Caco-2 (cell line): Measurements from ENCODE around the gene NDUFAB1. TPM values are rescaled to one million over a fixed set of nuclear protein-coding genes. Genes with fewer than 3 reads are reported as not detected.
"Not testable (repeated sequence)": the region's sequence is repeated elsewhere in the genome, so short reads cannot be mapped to it uniquely, and the experiment has no call there.

Experiments
- BruUV-seq: library from RNA; stranded (reverse); fragments of 400-500 nt; replicated peaks from 2 replicates; lab custom pipeline; 2021; lab: Mats Ljungman, UMichigan
- CTCF ChIA-PET: fragments of 300-600 bp; sonication (Branson Sonifier 250); formaldehyde crosslinking; loops from one replicate; lab custom pipeline; 2022; ENCODE audit warnings: antibody characterized with exemption; lab: Charles Lee
- POLR2A ChIA-PET: fragments of 300-600 bp; sonication (Branson Sonifier 250); formaldehyde crosslinking; loops from one replicate; lab custom pipeline; 2022; ENCODE audit warnings: antibody characterized with exemption; lab: Charles Lee
- DNase-seq, 2 experiments: peaks; one replicate each; pipeline versions ENCODE4 v3.0.0 to v3.0.0-alpha.2; 2020 to 2022
- H3K27me3 ChIP-seq: replicated peaks from 2 replicates; pipeline ENCODE4 v1.6.0; 2011; ENCODE audit warnings: low read length; ENCODE audit not compliant: control insufficient read depth, insufficient read depth
- H3K36me3 ChIP-seq: 2 replicates; pipeline ENCODE4 v1.5.1; 2011; ENCODE audit warnings: low read length; ENCODE audit not compliant: control insufficient read depth, insufficient read depth
- H3K4me1 ChIP-seq: fragments of 250-450 bp; sonication (Bioruptor Pico); 2 replicates; pipeline ENCODE4 v1.5.1; 2020; ENCODE audit warnings: mild to moderate bottlenecking
- H3K4me3 ChIP-seq: 2 replicates; pipeline ENCODE4 v1.5.1; 2011; ENCODE audit warnings: low read depth, mild to moderate bottlenecking, control low read depth, low read length
- H3K9me3 ChIP-seq: fragments of 250-450 bp; sonication (Bioruptor Pico); 2 replicates; pipeline ENCODE4 v1.5.1; 2020; ENCODE audit warnings: mild to moderate bottlenecking, moderate library complexity
- H3K27ac Mint-ChIP-seq: one replicate; pipeline ENCODE4 v1.8.0; 2022; ENCODE audit warnings: mixed read lengths; ENCODE audit not compliant: unreplicated experiment
- H3K27me3 Mint-ChIP-seq: one replicate; pipeline ENCODE4 v1.8.0; 2022; ENCODE audit warnings: mixed read lengths; ENCODE audit not compliant: insufficient read depth, unreplicated experiment
- H3K36me3 Mint-ChIP-seq: one replicate; pipeline ENCODE4 v1.8.0; 2022; ENCODE audit warnings: mild to moderate bottlenecking, mixed read lengths; ENCODE audit not compliant: insufficient read depth, unreplicated experiment
- H3K4me1 Mint-ChIP-seq: one replicate; pipeline ENCODE4 v1.8.0; 2022; ENCODE audit warnings: low read depth, mixed read lengths; ENCODE audit not compliant: unreplicated experiment
- H3K4me3 Mint-ChIP-seq: one replicate; pipeline ENCODE4 v1.8.0; 2022; ENCODE audit warnings: mild to moderate bottlenecking, moderate library complexity, mixed read lengths; ENCODE audit not compliant: unreplicated experiment
- H3K9me3 Mint-ChIP-seq: one replicate; pipeline ENCODE4 v1.8.0; 2022; ENCODE audit warnings: mixed read lengths; ENCODE audit not compliant: unreplicated experiment
- CTCF ChIP-seq, 2 experiments: fragments of 200-600 bp in 1 of 2; IDR thresholded peaks; 1 replicate in 1 of 2; 2 replicates in 1 of 2; pipeline versions ENCODE4 v1.5.1 to v1.8.0; 2011 to 2022; ENCODE audit warnings: antibody characterized with exemption in 1 of 2, control low read depth in 1 of 2, inconsistent platforms in 1 of 2, low read depth in 1 of 2, low read length in 1 of 2, mild to moderate bottlenecking in 1 of 2, moderate library complexity in 1 of 2; ENCODE audit not compliant: insufficient read depth in 1 of 2, severe bottlenecking in 1 of 2, unreplicated experiment in 1 of 2
- intact Hi-C: fragments of 100-400 bp; cut with micrococcal nuclease; formaldehyde crosslinking; loops from one replicate; pipeline ENCODE4 v1.10.0; 2022; ENCODE audit not compliant: unreplicated experiment
- total RNA-seq: library from RNA; stranded (reverse); gene quantifications from 2 replicates; pipeline ENCODE4 v1.2.3, GENCODE V29; 2022

NDUFAB1 gene
- total RNA-seq, 1 experiment from 2014 or later, result 87.1 TPM

GRCh38 chr16:23590181-23590580 lies 5.9 kb downstream of the NDUFAB1 start:
- H3K27me3 ChIP-seq, result no peaks in the 10 kb centered on the region
- peaks cover 3% of the 10 kb centered on the region for H3K36me3 ChIP-seq

GRCh38 chr16:23587726-23588125 lies 8.4 kb downstream of the NDUFAB1 start:
- Mint-ChIP-seq H3K36me3 (peaks cover 64% of the 10 kb centered on the region), H3K27me3 (no peaks in the 10 kb centered on the region), H3K27ac (no peak overlapping the region), H3K4me3 (no peak overlapping the region), H3K4me1 (no peaks in the 10 kb centered on the region), H3K9me3 (no peaks in the 10 kb centered on the region)
- intact Hi-C loops, result no loop called here
- no peak overlapping the region for H3K4me3 ChIP-seq
- no peaks in the 10 kb centered on the region for H3K9me3 ChIP-seq
- peaks cover 6% of the 10 kb centered on the region for H3K36me3 ChIP-seq
- POLR2A ChIA-PET, result interaction anchor here (0.5 kb wide), 1 partner anchor 1580 kb away, joined by 14 read pairs; no protein-coding TSS in a partner anchor
- no peak for DNase-seq
- no peaks in the 10 kb centered on the region for H3K4me1 ChIP-seq
- no peak for TF ChIP-seq CTCF (IDR thresholded peaks at IDR 0.05; ENCODE audit: insufficient read depth in 1 of 2, low read depth in 1 of 2, low read length in 1 of 2, severe bottlenecking in 1 of 2, unreplicated experiment in 1 of 2)
- CTCF ChIA-PET, result no interaction called here
- BruUV-seq, result no TSS peak
- H3K27me3 ChIP-seq, result no peaks in the 10 kb centered on the region

More at GRCh38 chr16:23590181-23590580, 5.9 kb downstream of the NDUFAB1 start:
- no peak overlapping the region for H3K4me3 ChIP-seq
- TF ChIP-seq CTCF (IDR thresholded peaks at IDR 0.05; ENCODE audit: insufficient read depth in 1 of 2, low read depth in 1 of 2, low read length in 1 of 2, severe bottlenecking in 1 of 2, unreplicated experiment in 1 of 2), result no peak
- ChIA-PET CTCF (no interaction called here), POLR2A (no interaction called here)
- no peaks in the 10 kb centered on the region for H3K27me3 Mint-ChIP-seq
- no peaks in the 10 kb centered on the region for H3K9me3 ChIP-seq
- no peak overlapping the region for H3K4me3 Mint-ChIP-seq
- H3K27ac Mint-ChIP-seq, result no peak overlapping the region
- intact Hi-C loops, result no loop called here
- no peaks in the 10 kb centered on the region for H3K4me1 Mint-ChIP-seq
- H3K4me1 ChIP-seq, result no peaks in the 10 kb centered on the region
- BruUV-seq, result no TSS peak
- DNase-seq, result no peak
- H3K9me3 Mint-ChIP-seq, result no peaks in the 10 kb centered on the region
- H3K36me3 Mint-ChIP-seq, result peaks cover 55% of the 10 kb centered on the region

- no peak for DNase-seq
- CTCF ChIA-PET, result no interaction called here
- POLR2A ChIA-PET, result no interaction called here
Measured at GRCh38 chr16:23584186-23585076, 11.7 kb downstream of the NDUFAB1 start.

GRCh38 chr16:23583271-23583670 lies 12.8 kb downstream of the NDUFAB1 start:
- H3K4me1 ChIP-seq, CTCF ChIA-PET, H3K36me3 ChIP-seq, H3K4me3 Mint-ChIP-seq, H3K4me3 ChIP-seq, H3K27ac Mint-ChIP-seq, H3K4me1 Mint-ChIP-seq, POLR2A ChIA-PET, DNase-seq, intact Hi-C loops, H3K27me3 ChIP-seq, BruUV-seq, H3K27me3 Mint-ChIP-seq, H3K9me3 ChIP-seq, H3K9me3 Mint-ChIP-seq: not testable (repeated sequence)
- H3K36me3 Mint-ChIP-seq, result peaks cover 71% of the 10 kb centered on the region

More at GRCh38 chr16:23584186-23585076, 11.7 kb downstream of the NDUFAB1 start:
- intact Hi-C loops, result no loop called here
- peaks cover 4% of the 10 kb centered on the region for H3K36me3 ChIP-seq
- Mint-ChIP-seq H3K4me1 (no peaks in the 10 kb centered on the region), H3K36me3 (peaks cover 72% of the 10 kb centered on the region), H3K27ac (no peak overlapping the region), H3K27me3 (no peaks in the 10 kb centered on the region), H3K9me3 (no peaks in the 10 kb centered on the region), H3K4me3 (no peak overlapping the region)
- TF ChIP-seq CTCF (IDR thresholded peaks at IDR 0.05; ENCODE audit: insufficient read depth in 1 of 2, low read depth in 1 of 2, low read length in 1 of 2, severe bottlenecking in 1 of 2, unreplicated experiment in 1 of 2), result no peak
- H3K4me3 ChIP-seq, result no peak overlapping the region
- no peaks in the 10 kb centered on the region for H3K27me3 ChIP-seq
- no peaks in the 10 kb centered on the region for H3K4me1 ChIP-seq
- BruUV-seq, result no TSS peak
- no peaks in the 10 kb centered on the region for H3K9me3 ChIP-seq
